A549 (cell line): Measurements from ENCODE around the gene ABITRAM. TPM values are rescaled to one million over a fixed set of nuclear protein-coding genes. Genes with fewer than 3 reads are reported as not detected.

Source experiments
- ATAC-seq, 2 experiments: fragments of 200-7000 bp in 1 of 2; fragments of >200 bp in 1 of 2; cut with Nextera tagmentation in 1 of 2; cut with Tn5 transposase in 1 of 2; 3 replicates each; pipeline versions ENCODE4 v1.8.0 to v1.9.1; 2018 to 2020; ENCODE audit warnings: mild to moderate bottlenecking in 1 of 2, moderate library complexity in 1 of 2
- CTCF ChIA-PET: fragments of 300-600 bp; sonication (Branson Sonifier 250); formaldehyde crosslinking; extraction: SDS; loops from one replicate; lab custom pipeline; 2021; ENCODE audit warnings: antibody characterized with exemption, inconsistent platforms; lab: Yijun Ruan, JAX
- POLR2A ChIA-PET: fragments of 350-600 bp; formaldehyde crosslinking; extraction: SDS; loops from one replicate; lab custom pipeline; 2021; ENCODE audit warnings: antibody characterized with exemption, inconsistent platforms; lab: Yijun Ruan, JAX
- DNase-seq, 2 experiments: peaks; one replicate each; pipeline versions ENCODE4 v3.0.0 to v3.0.0-alpha.2; 2011 to 2016; ENCODE audit warnings: low read depth in 1 of 2, low spot score in 1 of 2
- FAIRE-seq: peaks from 2 replicates; lab custom pipeline; 2011; peaks lifted over from hg19 to GRCh38; lab: Jason Lieb, UNC
- H3K27ac ChIP-seq, 2 experiments: fragments of >200 bp; sonication (Bioruptor Twin); formaldehyde crosslinking; 3 replicates each; pipeline ENCODE4 v1.5.1; 2016 to 2017
- H3K4me1 ChIP-seq: fragments of >200 bp; sonication (Bioruptor Twin); formaldehyde crosslinking; 3 replicates; pipeline ENCODE4 v1.6.1; 2016
- H3K4me2 ChIP-seq: fragments of >200 bp; sonication (Bioruptor Twin); formaldehyde crosslinking; 3 replicates; pipeline ENCODE4 v1.6.1; 2016
- H3K4me3 ChIP-seq: fragments of >200 bp; sonication (Bioruptor Twin); formaldehyde crosslinking; 3 replicates; pipeline ENCODE4 v1.5.1; 2016
- H3K9me3 ChIP-seq: fragments of >200 bp; sonication (Bioruptor Twin); formaldehyde crosslinking; 3 replicates; pipeline ENCODE4 v1.6.1; 2016
- BCL3 ChIP-seq: fragments of >200 bp; sonication (Bioruptor Twin); formaldehyde crosslinking; IDR thresholded peaks from 3 replicates; pipeline ENCODE4 v1.6.1; 2016
- CBX2 ChIP-seq: fragments of 200-600 bp; sonication (generic); IDR thresholded peaks from 2 replicates; pipeline ENCODE4 v1.6.1; 2016; ENCODE audit warnings: low read depth, mild to moderate bottlenecking, borderline replicate concordance
- CEBPB ChIP-seq, 2 experiments: fragments of >200 bp in 1 of 2; sonication (Bioruptor Twin) in 1 of 2; formaldehyde crosslinking in 1 of 2; IDR thresholded peaks; 2 replicates each; pipeline ENCODE4 v1.6.1; 2012 to 2016
- CTCF ChIP-seq: fragments of >200 bp; sonication (Bioruptor Twin); formaldehyde crosslinking; IDR thresholded peaks from 3 replicates; pipeline ENCODE4 v1.5.1; 2016
- ESRRA ChIP-seq: fragments of 150-350 bp; IDR thresholded peaks from 2 replicates; pipeline ENCODE4 v1.6.1; 2014; ENCODE audit warnings: mild to moderate bottlenecking, low read length, borderline replicate concordance
- FOSB ChIP-seq: fragments of 250-450 bp; sonication (Bioruptor Pico); IDR thresholded peaks from 2 replicates; pipeline ENCODE4 v1.5.0; 2020; ENCODE audit warnings: mild to moderate bottlenecking, moderate library complexity
- FOSL2 ChIP-seq, 2 experiments: fragments of 450-650 bp in 1 of 2; fragments of >200 bp in 1 of 2; sonication (Bioruptor Twin) in 1 of 2; formaldehyde crosslinking; IDR thresholded peaks; 2 replicates each; pipeline versions ENCODE4 v1.5.0 to v1.6.1; 2016 to 2020; ENCODE audit warnings: mild to moderate bottlenecking in 1 of 2, moderate library complexity in 1 of 2
- FOXS1 ChIP-seq: fragments of 250-450 bp; sonication (Bioruptor Pico); IDR thresholded peaks from 2 replicates; pipeline ENCODE4 v1.5.0; 2020; ENCODE audit warnings: mild to moderate bottlenecking, moderate library complexity
- GATA3 ChIP-seq: IDR thresholded peaks from 2 replicates; pipeline ENCODE4 v1.6.1; 2012; ENCODE audit warnings: borderline replicate concordance
- HES2 ChIP-seq: fragments of >200 bp; sonication (Bioruptor Twin); formaldehyde crosslinking; IDR thresholded peaks from 2 replicates; pipeline ENCODE4 v1.6.1; 2016
- HOXA7 ChIP-seq: fragments of 250-450 bp; sonication (Bioruptor Pico); IDR thresholded peaks from 2 replicates; pipeline ENCODE4 v1.5.0; 2020; ENCODE audit warnings: mild to moderate bottlenecking, moderate library complexity
- HOXB5 ChIP-seq: fragments of 250-450 bp; sonication (Bioruptor Pico); IDR thresholded peaks from 2 replicates; pipeline ENCODE4 v1.5.0; 2020; ENCODE audit warnings: mild to moderate bottlenecking, moderate library complexity
- MAFK ChIP-seq: fragments of 450-650 bp; IDR thresholded peaks from 2 replicates; pipeline ENCODE4 v1.6.1; 2014; ENCODE audit not compliant: partially characterized antibody
- MYC ChIP-seq: IDR thresholded peaks from 2 replicates; pipeline ENCODE4 v1.6.1; 2012; ENCODE audit warnings: mild to moderate bottlenecking, inconsistent platforms, low read length, improper control_type of control experiment, borderline replicate concordance
- NPAS2 ChIP-seq: fragments of 250-450 bp; sonication (Bioruptor Pico); IDR thresholded peaks from 2 replicates; pipeline ENCODE4 v1.8.0; 2022; ENCODE audit warnings: mild to moderate bottlenecking, moderate library complexity, borderline replicate concordance
- PHF8 ChIP-seq: fragments of 200-600 bp; sonication (generic); IDR thresholded peaks from 2 replicates; pipeline ENCODE4 v1.6.1; 2016; ENCODE audit warnings: low read depth, mild to moderate bottlenecking, antibody characterized with exemption, moderate library complexity, borderline replicate concordance
- POLR2AphosphoS2 ChIP-seq: conservative IDR thresholded peaks from 2 replicates; pipeline ENCODE4 v1.6.1; 2012; ENCODE audit warnings: low read length, improper control_type of control experiment, inconsistent platforms
- RCOR1 ChIP-seq: fragments of 150-350 bp; IDR thresholded peaks from 2 replicates; pipeline ENCODE4 v1.6.1; 2014; ENCODE audit warnings: antibody characterized with exemption, low read length, low read depth
- RFX5 ChIP-seq: fragments of 450-650 bp; IDR thresholded peaks from 2 replicates; pipeline ENCODE4 v1.7.1; 2014; ENCODE audit warnings: antibody characterized with exemption, mild to moderate bottlenecking, moderate library complexity
- RNF2 ChIP-seq: fragments of 200-600 bp; sonication (generic); IDR thresholded peaks from 2 replicates; pipeline ENCODE4 v1.6.1; 2016; ENCODE audit warnings: low read depth, mild to moderate bottlenecking, antibody characterized with exemption, moderate library complexity, borderline replicate concordance
- SREBF2 ChIP-seq: fragments of 450-650 bp; IDR thresholded peaks from 2 replicates; pipeline ENCODE4 v1.6.1; 2014; ENCODE audit warnings: mild to moderate bottlenecking, moderate library complexity
- TP53 ChIP-seq: fragments of 250-450 bp; sonication (Bioruptor Pico); IDR thresholded peaks from 2 replicates; pipeline ENCODE4 v1.5.0; 2021; ENCODE audit warnings: mild to moderate bottlenecking, moderate library complexity
- ZC3H11A ChIP-seq: fragments of 450-650 bp; IDR thresholded peaks from 2 replicates; pipeline ENCODE4 v1.6.1; 2014; ENCODE audit warnings: antibody characterized with exemption, mild to moderate bottlenecking
- ZNF302 ChIP-seq: fragments of 250-450 bp; sonication (Bioruptor Pico); IDR thresholded peaks from 2 replicates; pipeline ENCODE4 v1.9.0; 2021; ENCODE audit warnings: inconsistent platforms, mild to moderate bottlenecking, moderate library complexity
- WGBS: methylation state at CpG from one replicate; pipeline ENCODE4 v1.1.6; 2017; ENCODE audit errors: missing lambda C conversion rate; 5-methylcytosine and 5-hydroxymethylcytosine counted together
- polyA plus RNA-seq, 4 experiments: library from polyadenylated mRNA; depleted of rRNA in 3 of 4; stranded (reverse); fragments of >200 nt; fragmentation: RNase III in 1 of 4; extraction: RNeasy Plus Mini Kit Qiagen cat#74134 plus additional on column Dnase treatment in 1 of 4; gene quantifications; 2 replicates in 3 of 4; 3 replicates in 1 of 4; pipeline ENCODE4 v1.2.3, GENCODE V29; 2011 to 2017
- TF ChIP-seq, protein P1 (sequence below): fragments of 250-450 bp; sonication (Bioruptor Pico); IDR thresholded peaks from 2 replicates; pipeline ENCODE4 v1.5.0; 2020; ENCODE audit warnings: low read depth, mild to moderate bottlenecking, moderate library complexity
- TF ChIP-seq, protein P2 (sequence below): fragments of 450-650 bp; IDR thresholded peaks from 2 replicates; pipeline ENCODE4 v1.6.1; 2014; ENCODE audit warnings: antibody characterized with exemption

The ABITRAM gene
- polyA plus RNA-seq, 2 of the 4 experiments (the other 2 are of a cell fraction): 18.7 to 38.2 TPM

DNA sequence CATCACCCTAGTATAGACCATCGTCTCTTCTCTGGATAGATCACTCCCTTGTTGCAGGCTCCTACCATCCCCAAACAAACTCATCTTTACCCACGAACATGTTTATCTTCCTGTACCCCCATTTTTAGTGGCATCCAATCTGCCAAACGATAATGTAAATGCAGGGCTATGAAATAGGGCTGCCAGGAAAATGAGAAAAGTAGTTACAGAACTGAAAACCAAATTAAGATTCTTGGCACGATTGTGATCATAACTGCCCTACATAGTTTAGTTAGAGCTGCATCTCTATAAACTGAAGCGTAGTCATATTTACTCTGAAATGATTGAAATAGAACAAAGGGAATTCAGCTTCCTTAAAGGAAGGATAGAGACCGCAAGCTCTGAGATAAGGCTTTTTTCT lies 26.1 kb downstream of the ABITRAM start (continued):
- TF ChIP-seq, protein P1, sequence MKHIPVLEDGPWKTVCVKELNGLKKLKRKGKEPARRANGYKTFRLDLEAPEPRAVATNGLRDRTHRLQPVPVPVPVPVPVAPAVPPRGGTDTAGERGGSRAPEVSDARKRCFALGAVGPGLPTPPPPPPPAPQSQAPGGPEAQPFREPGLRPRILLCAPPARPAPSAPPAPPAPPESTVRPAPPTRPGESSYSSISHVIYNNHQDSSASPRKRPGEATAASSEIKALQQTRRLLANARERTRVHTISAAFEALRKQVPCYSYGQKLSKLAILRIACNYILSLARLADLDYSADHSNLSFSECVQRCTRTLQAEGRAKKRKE (CRISPR knock-in tag): no peak
- TF ChIP-seq RFX5: no peak
- no peak for TF ChIP-seq HOXA7 (CRISPR knock-in tag)
- no peak for TF ChIP-seq MYC
- no peak for TF ChIP-seq SREBF2
- TF ChIP-seq FOSL2 (IDR thresholded peaks at IDR 0.05): no peak
- TF ChIP-seq FOSL2 (CRISPR knock-in tag; IDR thresholded peaks at IDR 0.05): no peak
- TF ChIP-seq CBX2: no peak
- no peak for TF ChIP-seq BCL3
- TF ChIP-seq ESRRA: no peak
- TF ChIP-seq, all 56 proteins: peak for 0

GRCh38 chr9:108961151-108961550 lies 27.0 kb downstream of the ABITRAM start:
- no peak for FAIRE-seq
- ChIA-PET POLR2A (no interaction called here), CTCF (interaction anchor here (1.7 to 2.9 kb wide), 2 partner anchors 7 to 10 kb away, joined by 6 to 13 read pairs; no protein-coding TSS in a partner anchor)
- H3K4me1 ChIP-seq: no peaks in the 10 kb centered on the region
- H3K4me2 ChIP-seq: no peak overlapping the region
- H3K27ac ChIP-seq: no peak overlapping the region
- no peak for DNase-seq
- no peaks in the 10 kb centered on the region for H3K9me3 ChIP-seq
- no peak for ATAC-seq
- no peak overlapping the region for H3K4me3 ChIP-seq
- no peak for TF ChIP-seq NPAS2 (CRISPR knock-in tag)
- TF ChIP-seq FOXS1 (CRISPR knock-in tag): no peak
- TF ChIP-seq CTCF: no peak
- TF ChIP-seq MAFK: no peak
- TF ChIP-seq ZNF302 (CRISPR knock-in tag): no peak
- TF ChIP-seq RNF2: no peak
- no peak for TF ChIP-seq FOSB (CRISPR knock-in tag)
- TF ChIP-seq, protein P2, sequence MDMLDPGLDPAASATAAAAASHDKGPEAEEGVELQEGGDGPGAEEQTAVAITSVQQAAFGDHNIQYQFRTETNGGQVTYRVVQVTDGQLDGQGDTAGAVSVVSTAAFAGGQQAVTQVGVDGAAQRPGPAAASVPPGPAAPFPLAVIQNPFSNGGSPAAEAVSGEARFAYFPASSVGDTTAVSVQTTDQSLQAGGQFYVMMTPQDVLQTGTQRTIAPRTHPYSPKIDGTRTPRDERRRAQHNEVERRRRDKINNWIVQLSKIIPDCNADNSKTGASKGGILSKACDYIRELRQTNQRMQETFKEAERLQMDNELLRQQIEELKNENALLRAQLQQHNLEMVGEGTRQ: no peak
- TF ChIP-seq HOXB5: no peak
- no peak for TF ChIP-seq CEBPB (IDR thresholded peaks at IDR 0.05)
- TF ChIP-seq TP53 (CRISPR knock-in tag): no peak
- no peak for TF ChIP-seq POLR2AphosphoS2
- TF ChIP-seq HES2: no peak
- no peak for TF ChIP-seq GATA3
- no peak for TF ChIP-seq PHF8
- no peak for TF ChIP-seq ZC3H11A
- TF ChIP-seq RCOR1: no peak
- no peak for TF ChIP-seq CBX2
- WGBS: 96% methylated on average over 2 of the region's 2 CpGs
